ENCODE measurements around the gene SYCP1.

SYCP1 gene

GRCh38 chr1:114926607-114927006 is 71.9 kb downstream of the SYCP1 start:
- Histone ChIP-seq H3K36me3 (ENCODE audit: control insufficient read depth, insufficient read depth, low read length) (no peaks in the 10 kb centered on the region), H3K4me3 (replicated peaks; ENCODE audit: low read depth, low read length) (no peak overlapping the region), H3K27me3 (replicated peaks; ENCODE audit: control insufficient read depth, insufficient read depth, low read length) (no peaks in the 10 kb centered on the region)
- TF ChIP-seq, protein P1, sequence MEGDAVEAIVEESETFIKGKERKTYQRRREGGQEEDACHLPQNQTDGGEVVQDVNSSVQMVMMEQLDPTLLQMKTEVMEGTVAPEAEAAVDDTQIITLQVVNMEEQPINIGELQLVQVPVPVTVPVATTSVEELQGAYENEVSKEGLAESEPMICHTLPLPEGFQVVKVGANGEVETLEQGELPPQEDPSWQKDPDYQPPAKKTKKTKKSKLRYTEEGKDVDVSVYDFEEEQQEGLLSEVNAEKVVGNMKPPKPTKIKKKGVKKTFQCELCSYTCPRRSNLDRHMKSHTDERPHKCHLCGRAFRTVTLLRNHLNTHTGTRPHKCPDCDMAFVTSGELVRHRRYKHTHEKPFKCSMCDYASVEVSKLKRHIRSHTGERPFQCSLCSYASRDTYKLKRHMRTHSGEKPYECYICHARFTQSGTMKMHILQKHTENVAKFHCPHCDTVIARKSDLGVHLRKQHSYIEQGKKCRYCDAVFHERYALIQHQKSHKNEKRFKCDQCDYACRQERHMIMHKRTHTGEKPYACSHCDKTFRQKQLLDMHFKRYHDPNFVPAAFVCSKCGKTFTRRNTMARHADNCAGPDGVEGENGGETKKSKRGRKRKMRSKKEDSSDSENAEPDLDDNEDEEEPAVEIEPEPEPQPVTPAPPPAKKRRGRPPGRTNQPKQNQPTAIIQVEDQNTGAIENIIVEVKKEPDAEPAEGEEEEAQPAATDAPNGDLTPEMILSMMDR (IDR thresholded peaks at IDR 0.05; ENCODE audit: insufficient read depth, low read length, poor library complexity, severe bottlenecking): no peak
- DNase-seq (ENCODE audit: extremely low read depth, insufficient read length): no peak

- H3K4me3 ChIP-seq (replicated peaks; ENCODE audit: low read depth, low read length): no peak overlapping the region
- no peak for DNase-seq (ENCODE audit: extremely low read depth, insufficient read length)
- no peaks in the 10 kb centered on the region for H3K27me3 ChIP-seq (replicated peaks; ENCODE audit: control insufficient read depth, insufficient read depth, low read length)
- TF ChIP-seq, protein P1 (IDR thresholded peaks at IDR 0.05; ENCODE audit: insufficient read depth, low read length, poor library complexity, severe bottlenecking): no peak
- no peaks in the 10 kb centered on the region for H3K36me3 ChIP-seq (ENCODE audit: control insufficient read depth, insufficient read depth, low read length)
Observed at GRCh38 chr1:114927401-114927800, 72.7 kb downstream of the SYCP1 start.

GRCh38 chr1:114956570-114956969 is 101.9 kb downstream of the SYCP1 start:
- DNase-seq (ENCODE audit: extremely low read depth, insufficient read length): no peak
- no peaks in the 10 kb centered on the region for H3K27me3 ChIP-seq (replicated peaks; ENCODE audit: control insufficient read depth, insufficient read depth, low read length)
- no peak overlapping the region for H3K4me3 ChIP-seq (replicated peaks; ENCODE audit: low read depth, low read length)
- TF ChIP-seq, protein P1 (IDR thresholded peaks at IDR 0.05; ENCODE audit: insufficient read depth, low read length, poor library complexity, severe bottlenecking): peak; percentile 50
- no peaks in the 10 kb centered on the region for H3K36me3 ChIP-seq (ENCODE audit: control insufficient read depth, insufficient read depth, low read length)

DNA sequence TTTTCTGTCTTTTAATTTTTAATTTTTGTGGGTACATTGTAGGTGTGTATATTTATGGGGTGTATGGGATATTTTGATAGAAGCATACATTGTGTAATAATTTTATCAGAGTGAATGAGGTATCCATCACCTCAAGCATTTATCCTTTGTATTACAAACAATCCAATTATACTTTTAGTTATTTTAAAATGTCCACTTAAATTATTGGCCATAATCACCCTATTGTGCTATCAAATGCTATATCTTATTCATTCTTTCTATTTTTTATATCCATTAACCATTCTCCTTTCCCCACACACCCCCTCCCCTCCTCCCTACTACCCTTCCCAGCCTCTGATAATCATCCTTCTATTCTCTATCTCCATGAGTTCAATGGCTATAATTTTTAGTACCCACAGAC is 104.8 kb downstream of the SYCP1 start:
- Histone ChIP-seq H3K36me3 (ENCODE audit: control insufficient read depth, insufficient read depth, low read length) (no peaks in the 10 kb centered on the region), H3K27me3 (replicated peaks; ENCODE audit: control insufficient read depth, insufficient read depth, low read length) (no peaks in the 10 kb centered on the region), H3K4me3 (replicated peaks; ENCODE audit: low read depth, low read length) (no peak overlapping the region)
- DNase-seq (ENCODE audit: extremely low read depth, insufficient read length): no peak
- TF ChIP-seq, protein P1 (IDR thresholded peaks at IDR 0.05; ENCODE audit: insufficient read depth, low read length, poor library complexity, severe bottlenecking): no peak

DNA sequence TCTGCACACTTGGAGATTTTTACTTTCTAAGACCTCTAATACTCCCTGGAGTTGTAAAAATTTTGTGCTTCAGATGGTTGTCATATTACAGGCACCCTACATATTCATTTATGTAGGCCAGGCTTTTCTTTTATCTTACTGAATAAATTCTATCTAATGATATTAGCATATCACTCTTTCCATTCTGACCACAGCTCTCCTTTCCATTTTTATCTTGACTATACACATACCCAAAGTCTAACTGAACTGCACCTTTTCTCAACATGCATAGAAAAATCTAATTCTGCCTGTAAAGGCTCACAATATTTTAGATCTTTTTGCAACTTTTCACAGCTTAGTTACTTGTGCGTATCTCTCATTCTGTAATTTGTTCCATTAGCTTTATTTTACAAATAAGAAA is 122.2 kb downstream of the SYCP1 start:
- TF ChIP-seq, protein P1 (IDR thresholded peaks at IDR 0.05; ENCODE audit: insufficient read depth, low read length, poor library complexity, severe bottlenecking): no peak
- no peak overlapping the region for H3K4me3 ChIP-seq (replicated peaks; ENCODE audit: low read depth, low read length)
- no peaks in the 10 kb centered on the region for H3K27me3 ChIP-seq (replicated peaks; ENCODE audit: control insufficient read depth, insufficient read depth, low read length)
- H3K36me3 ChIP-seq (ENCODE audit: control insufficient read depth, insufficient read depth, low read length): no peaks in the 10 kb centered on the region
- DNase-seq (ENCODE audit: extremely low read depth, insufficient read length): no peak

- no peaks in the 10 kb centered on the region for H3K27me3 ChIP-seq (replicated peaks; ENCODE audit: control insufficient read depth, insufficient read depth, low read length)
- H3K36me3 ChIP-seq (ENCODE audit: control insufficient read depth, insufficient read depth, low read length): no peaks in the 10 kb centered on the region
- TF ChIP-seq, protein P1 (IDR thresholded peaks at IDR 0.05; ENCODE audit: insufficient read depth, low read length, poor library complexity, severe bottlenecking): peak; percentile 65
- no peak overlapping the region for H3K4me3 ChIP-seq (replicated peaks; ENCODE audit: low read depth, low read length)
- DNase-seq (ENCODE audit: extremely low read depth, insufficient read length): peak; percentile 12
Observed at GRCh38 chr1:114979278-114979891, 124.7 kb downstream of the SYCP1 start.

Data from GM06990 (cell line).